Colonic mucosa (tissue), 4 donors: ENCODE measurements around the gene JAKMIP2. TPM values are rescaled to one million over a fixed set of nuclear protein-coding genes. Genes with fewer than 3 reads are reported as not detected.

Experiments
- DNase-seq: peaks from one replicate; pipeline ENCODE4 v3.0.0-alpha.2; 2020
- H3K27ac ChIP-seq: fragments of 200-600 bp; one replicate; pipeline ENCODE4 v1.8.0; 2021
- H3K27me3 ChIP-seq: fragments of 200-600 bp; one replicate; pipeline ENCODE4 v1.8.0; 2021
- H3K36me3 ChIP-seq: fragments of 200-600 bp; one replicate; pipeline ENCODE4 v1.8.0; 2021
- H3K4me1 ChIP-seq: fragments of 200-600 bp; one replicate; pipeline ENCODE4 v1.8.0; 2021; ENCODE audit warnings: mild to moderate bottlenecking
- H3K4me3 ChIP-seq: fragments of 200-600 bp; one replicate; pipeline ENCODE4 v1.8.0; 2021
- H3K9ac ChIP-seq, 2 donors: one replicate each; pipeline ENCODE4 v1.7.0; 2013; ENCODE audit warnings: control low read depth in 2 of 2, low read depth in 2 of 2, low read length in 2 of 2
- H3K9me3 ChIP-seq: fragments of 200-600 bp; one replicate; pipeline ENCODE4 v1.8.0; 2021
- CTCF ChIP-seq: fragments of 200-600 bp; IDR thresholded peaks from one replicate; pipeline ENCODE4 v1.8.0; 2022; ENCODE audit warnings: antibody characterized with exemption, mild to moderate bottlenecking
- intact Hi-C: fragments of 100-400 bp; cut with DNase I; formaldehyde crosslinking; loops from one replicate; pipeline ENCODE4 v1.14.1; 2022
- total RNA-seq, 2 donors: library from RNA; stranded (reverse); fragmentation: NEBNext Ultra II Directional in 1 of 2; extraction: Animal tissue kit (Norgen Biotek cat#: 25700) in 1 of 2; gene quantifications; one replicate each; pipeline ENCODE4 v1.2.1, GENCODE V29; 2021
- donor health status: healthy.
- donor health status: DM: no; HTN: no; CAD: no.
- donor health status: DM: no; HTN: no; CAD: no.

The JAKMIP2 gene
- total RNA-seq, 2 donors from 2014 or later, result 0.17 to 1.3 TPM

- intact Hi-C loops, result loop anchor here (5.0 kb wide), 1 partner anchor 67 kb away; no protein-coding TSS in a partner anchor
- H3K9ac ChIP-seq, result no peak overlapping the region
- H3K36me3 ChIP-seq, result no peaks in the 10 kb centered on the region
- no peak overlapping the region for H3K27ac ChIP-seq
- H3K9me3 ChIP-seq, result no peaks in the 10 kb centered on the region
- H3K27me3 ChIP-seq, result no peaks in the 10 kb centered on the region
- TF ChIP-seq CTCF, result no peak
- no peak for DNase-seq
- H3K4me3 ChIP-seq, result no peak overlapping the region
- H3K4me1 ChIP-seq, result no peaks in the 10 kb centered on the region
Measured at GRCh38 chr5:147694772-147695171, 87.8 kb downstream of the JAKMIP2 start.

GRCh38 chr5:147693233-147693632 lies 89.3 kb downstream of the JAKMIP2 start:
- no peak overlapping the region for H3K9ac ChIP-seq
- TF ChIP-seq CTCF, result no peak
- no peaks in the 10 kb centered on the region for H3K9me3 ChIP-seq
- H3K36me3 ChIP-seq, result no peaks in the 10 kb centered on the region
- intact Hi-C loops, result loop anchor here (5.0 kb wide), 1 partner anchor 66 kb away; no protein-coding TSS in a partner anchor
- H3K27me3 ChIP-seq, result no peaks in the 10 kb centered on the region
- H3K27ac ChIP-seq, result no peak overlapping the region
- no peak for DNase-seq
- H3K4me3 ChIP-seq, result no peak overlapping the region
- no peaks in the 10 kb centered on the region for H3K4me1 ChIP-seq

GRCh38 chr5:147691130-147691529 lies 91.4 kb downstream of the JAKMIP2 start:
- Histone ChIP-seq H3K9ac (no peak overlapping the region), H3K4me3 (no peak overlapping the region), H3K9me3 (no peaks in the 10 kb centered on the region), H3K27me3 (no peaks in the 10 kb centered on the region), H3K36me3 (no peaks in the 10 kb centered on the region), H3K27ac (no peak overlapping the region), H3K4me1 (no peaks in the 10 kb centered on the region)
- intact Hi-C loops, result loop anchor here (5.0 kb wide), 1 partner anchor 64 kb away; no protein-coding TSS in a partner anchor
- DNase-seq, result no peak
- no peak for TF ChIP-seq CTCF

GRCh38 chr5:147690595-147690994 lies 91.9 kb downstream of the JAKMIP2 start:
- no peaks in the 10 kb centered on the region for H3K9me3 ChIP-seq
- H3K4me1 ChIP-seq, result no peaks in the 10 kb centered on the region
- no peaks in the 10 kb centered on the region for H3K36me3 ChIP-seq
- no peak for DNase-seq
- intact Hi-C loops, result loop anchor here (5.0 kb wide), 1 partner anchor 63 kb away; no protein-coding TSS in a partner anchor
- no peaks in the 10 kb centered on the region for H3K27me3 ChIP-seq
- no peak overlapping the region for H3K9ac ChIP-seq
- no peak overlapping the region for H3K27ac ChIP-seq
- no peak for TF ChIP-seq CTCF
- no peak overlapping the region for H3K4me3 ChIP-seq

- Histone ChIP-seq H3K4me3 (no peak overlapping the region), H3K36me3 (no peaks in the 10 kb centered on the region), H3K27me3 (no peaks in the 10 kb centered on the region), H3K9ac (no peak overlapping the region), H3K27ac (no peak overlapping the region), H3K4me1 (no peaks in the 10 kb centered on the region), H3K9me3 (no peaks in the 10 kb centered on the region)
- DNase-seq, result no peak
- no peak for TF ChIP-seq CTCF
- intact Hi-C loops, result no loop called here
Measured at GRCh38 chr5:147689426-147689825, 93.1 kb downstream of the JAKMIP2 start.
